Smooth muscle cell (in vitro differentiated cells): Measurements from ENCODE around the gene SHANK3. TPM values are rescaled to one million over a fixed set of nuclear protein-coding genes. Genes with fewer than 3 reads are reported as not detected.

Experiments used
- DNase-seq: peaks from one replicate; lab custom pipeline; 2025; ENCODE audit not compliant: unreplicated experiment; lab: John Stamatoyannopoulos, UW
- H2AFZ ChIP-seq: fragments of 200-600 bp; sonication (generic); 2 replicates; pipeline ENCODE4 v1.6.0; 2016; ENCODE audit warnings: antibody characterized with exemption, low read depth, mild to moderate bottlenecking
- H3F3A ChIP-seq: fragments of 200-600 bp; sonication (generic); 2 replicates; pipeline ENCODE4 v1.6.0; 2017; ENCODE audit warnings: antibody characterized with exemption, low read depth
- H3K27ac ChIP-seq: fragments of 200-600 bp; sonication (generic); 2 replicates; pipeline ENCODE4 v1.5.1; 2016; ENCODE audit warnings: low read depth, mild to moderate bottlenecking
- H3K27me3 ChIP-seq: fragments of 200-600 bp; sonication (generic); 2 replicates; pipeline ENCODE4 v1.6.1; 2016; ENCODE audit warnings: low read depth, mild to moderate bottlenecking
- H3K36me3 ChIP-seq: fragments of 200-600 bp; sonication (generic); 2 replicates; pipeline ENCODE4 v1.5.1; 2016; ENCODE audit warnings: low read depth
- H3K4me1 ChIP-seq: fragments of 200-600 bp; sonication (generic); 2 replicates; pipeline ENCODE4 v1.5.1; 2016; ENCODE audit warnings: low read depth
- H3K4me2 ChIP-seq: fragments of 200-600 bp; sonication (generic); 2 replicates; pipeline ENCODE4 v1.6.0; 2016; ENCODE audit warnings: mild to moderate bottlenecking
- H3K4me3 ChIP-seq: fragments of 200-600 bp; sonication (generic); 2 replicates; pipeline ENCODE4 v1.5.1; 2016; ENCODE audit warnings: mild to moderate bottlenecking
- H3K79me2 ChIP-seq: fragments of 200-600 bp; sonication (generic); 2 replicates; pipeline ENCODE4 v1.6.0; 2016; ENCODE audit warnings: low read depth, mild to moderate bottlenecking
- H3K9ac ChIP-seq: fragments of 200-600 bp; sonication (generic); 2 replicates; pipeline ENCODE4 v1.6.0; 2016; ENCODE audit warnings: low read depth
- H3K9me3 ChIP-seq: fragments of 200-600 bp; sonication (generic); replicated peaks from 2 replicates; pipeline ENCODE4 v1.5.1; 2016; ENCODE audit warnings: low read depth
- H4K20me1 ChIP-seq: fragments of 200-600 bp; sonication (generic); 2 replicates; pipeline ENCODE4 v1.6.0; 2016; ENCODE audit warnings: low read depth
- WGBS: methylation state at CpG from one replicate; pipeline ENCODE4 v1.1.7; 2016; ENCODE audit warnings: low lambda C conversion rate; 5-methylcytosine and 5-hydroxymethylcytosine counted together
- polyA plus RNA-seq: library from polyadenylated mRNA; unstranded; fragments of >200 nt; fragmentation: Nextera tagmentation; extraction: Ambion mirVana; gene quantifications from 2 replicates; pipeline ENCODE4 v1.2.1, GENCODE V29; 2016
- total RNA-seq: library from RNA; depleted of rRNA; stranded (reverse); fragments of >200 nt; gene quantifications from 2 replicates; pipeline ENCODE4 v1.2.3, GENCODE V29; 2014
- TF ChIP-seq, protein P1 (sequence below): fragments of 200-600 bp; sonication (generic); IDR thresholded peaks from 2 replicates; pipeline ENCODE4 v1.5.1; 2017; ENCODE audit warnings: borderline replicate concordance, mild to moderate bottlenecking, antibody characterized with exemption; ENCODE audit not compliant: insufficient read depth, poor library complexity, severe bottlenecking

Gene SHANK3
- total and polyA plus RNA-seq, 2 experiments from 2014 or later, result 1.9 to 2.0 TPM

- TF ChIP-seq, protein P1, sequence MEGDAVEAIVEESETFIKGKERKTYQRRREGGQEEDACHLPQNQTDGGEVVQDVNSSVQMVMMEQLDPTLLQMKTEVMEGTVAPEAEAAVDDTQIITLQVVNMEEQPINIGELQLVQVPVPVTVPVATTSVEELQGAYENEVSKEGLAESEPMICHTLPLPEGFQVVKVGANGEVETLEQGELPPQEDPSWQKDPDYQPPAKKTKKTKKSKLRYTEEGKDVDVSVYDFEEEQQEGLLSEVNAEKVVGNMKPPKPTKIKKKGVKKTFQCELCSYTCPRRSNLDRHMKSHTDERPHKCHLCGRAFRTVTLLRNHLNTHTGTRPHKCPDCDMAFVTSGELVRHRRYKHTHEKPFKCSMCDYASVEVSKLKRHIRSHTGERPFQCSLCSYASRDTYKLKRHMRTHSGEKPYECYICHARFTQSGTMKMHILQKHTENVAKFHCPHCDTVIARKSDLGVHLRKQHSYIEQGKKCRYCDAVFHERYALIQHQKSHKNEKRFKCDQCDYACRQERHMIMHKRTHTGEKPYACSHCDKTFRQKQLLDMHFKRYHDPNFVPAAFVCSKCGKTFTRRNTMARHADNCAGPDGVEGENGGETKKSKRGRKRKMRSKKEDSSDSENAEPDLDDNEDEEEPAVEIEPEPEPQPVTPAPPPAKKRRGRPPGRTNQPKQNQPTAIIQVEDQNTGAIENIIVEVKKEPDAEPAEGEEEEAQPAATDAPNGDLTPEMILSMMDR, result no peak
- H3K9me3 ChIP-seq, result no peaks in the 10 kb centered on the region
- peaks cover 6% of the 10 kb centered on the region for H3F3A ChIP-seq
- no peak overlapping the region for H3K4me2 ChIP-seq
- H3K4me3 ChIP-seq, result no peak overlapping the region
- no peak overlapping the region for H2AFZ ChIP-seq
- peaks cover 5% of the 10 kb centered on the region for H3K79me2 ChIP-seq
- H3K27ac ChIP-seq, result no peak overlapping the region
- no peak for DNase-seq
- WGBS, result 91% methylated on average over 6 of the region's 6 CpGs
- no peaks in the 10 kb centered on the region for H3K36me3 ChIP-seq
- H3K4me1 ChIP-seq, result peaks cover 7% of the 10 kb centered on the region
- H4K20me1 ChIP-seq, result no peaks in the 10 kb centered on the region
- no peaks in the 10 kb centered on the region for H3K27me3 ChIP-seq
- no peak overlapping the region for H3K9ac ChIP-seq
Observed at GRCh38 chr22:50693462-50693861, 20.8 kb downstream of the SHANK3 start.

DNA sequence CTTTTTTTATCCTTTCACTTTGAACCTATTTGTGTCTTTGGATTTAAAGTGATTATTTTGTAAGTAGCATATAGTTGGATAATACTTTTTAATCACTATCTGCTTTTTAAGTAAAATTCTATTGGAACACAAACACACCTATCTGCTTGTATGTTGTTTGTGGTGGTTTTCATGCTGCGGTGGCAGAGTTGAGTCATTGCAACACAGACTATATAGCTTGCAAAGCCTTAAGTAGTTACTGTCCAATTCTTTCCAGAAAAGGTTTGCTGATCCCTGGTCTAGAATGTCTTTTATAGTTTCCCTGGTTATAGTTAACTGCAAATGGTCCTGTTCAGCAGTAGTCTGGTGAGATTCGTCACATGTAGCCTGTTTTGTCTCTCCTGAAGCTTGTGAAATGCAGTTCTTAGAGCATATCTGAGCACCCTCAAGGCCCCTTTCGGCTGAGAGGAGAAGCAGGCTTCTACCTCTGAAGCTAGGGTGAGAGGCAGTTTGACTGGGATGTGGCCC is 21.5 kb downstream of the SHANK3 start:
- TF ChIP-seq, protein P1, result no peak
- Histone ChIP-seq H3K4me1 (peaks cover 7% of the 10 kb centered on the region), H3K27me3 (no peaks in the 10 kb centered on the region), H2AFZ (no peak overlapping the region), H3K36me3 (no peaks in the 10 kb centered on the region), H3K79me2 (peaks cover 5% of the 10 kb centered on the region), H3K27ac (no peak overlapping the region), H3F3A (peaks cover 6% of the 10 kb centered on the region), H3K4me2 (peak overlapping the region; percentile 17), H3K4me3 (no peak overlapping the region), H3K9me3 (no peaks in the 10 kb centered on the region), H4K20me1 (peaks cover 3% of the 10 kb centered on the region), H3K9ac (no peak overlapping the region)
- DNase-seq, result no peak
- 33% methylated on average over 3 of the region's 3 CpGs for WGBS

GRCh38 chr22:50694766-50695420 is 22.3 kb downstream of the SHANK3 start:
- Histone ChIP-seq H3K4me1 (peaks cover 7% of the 10 kb centered on the region), H3K9ac (no peak overlapping the region), H2AFZ (no peak overlapping the region), H4K20me1 (peaks cover 10% of the 10 kb centered on the region), H3K9me3 (no peaks in the 10 kb centered on the region), H3K36me3 (no peaks in the 10 kb centered on the region), H3K4me2 (no peak overlapping the region), H3K4me3 (no peak overlapping the region), H3K27me3 (no peaks in the 10 kb centered on the region), H3K27ac (no peak overlapping the region), H3K79me2 (peaks cover 5% of the 10 kb centered on the region), H3F3A (peaks cover 6% of the 10 kb centered on the region)
- no peak for DNase-seq
- TF ChIP-seq, protein P1, result no peak
- 93% methylated on average over 17 of the region's 18 CpGs for WGBS
